WTC11 (cell line): Measurements from ENCODE around the gene SLC5A2.

Source experiments
- CBFB ChIP-seq: sonication (generic); formaldehyde crosslinking; IDR thresholded peaks from 2 replicates; pipeline ENCODE4 v1.8.1; 2022; ENCODE audit warnings: mild to moderate bottlenecking, low read depth, missing genetic modification reagents
- CTCF ChIP-seq: fragments of 200-600 bp; IDR thresholded peaks from 2 replicates; pipeline ENCODE4 v1.8.0; 2022; ENCODE audit warnings: antibody characterized with exemption
- FOXJ3 ChIP-seq: sonication (generic); formaldehyde crosslinking; IDR thresholded peaks from 2 replicates; pipeline ENCODE4 v1.9.0; 2021; ENCODE audit warnings: missing genetic modification reagents, mild to moderate bottlenecking, borderline replicate concordance
- KAT7 ChIP-seq: sonication (generic); formaldehyde crosslinking; IDR thresholded peaks from 2 replicates; pipeline ENCODE4 v1.8.1; 2023; ENCODE audit warnings: missing genetic modification reagents, mild to moderate bottlenecking, borderline replicate concordance

GRCh38 chr16:31522071-31522470 is 39.1 kb downstream of the SLC5A2 start:
- TF ChIP-seq CBFB (CRISPR knock-in tag) (no peak), CTCF (no peak), FOXJ3 (CRISPR knock-in tag) (no peak), KAT7 (CRISPR knock-in tag) (no peak)
